ENCODE data around the gene NPPB. TPM values are rescaled to one million over a fixed set of nuclear protein-coding genes. Genes with fewer than 3 reads are reported as not detected.

Gene NPPB
- total RNA-seq, 8 experiments from 2014 or later: 1.6 to 10.5 (median 2.1) TPM; not detected in 5

- Histone ChIP-seq H3K4me3 (no peak overlapping the region), H3K27ac (no peak overlapping the region), H3K4me1 (replicated peaks in 1 of 2) (no peaks in the 10 kb centered on the region)
- in situ Hi-C loops (cut with MboI; ENCODE audit: low pct_unique_long_range_greater_than_20kb in 2 of 9, low sequenced_read_pairs in 9 of 9, unreplicated experiment in 9 of 9): loop anchor here in 1 of 9 experiments (25.0 kb wide), 1 partner anchor 379 kb away; no protein-coding TSS in a partner anchor
- ATAC-seq (replicated peaks in 6 of 8): no peak
- WGBS, 10 experiments: 82 to 100% (median 86%) methylated on average over 3 to 8 of the region's 8 CpGs; no CpG with 5 or more reads in 5 of the 10 experiments
Observed at GRCh38 chr1:11833497-11833896, 25.2 kb downstream of the NPPB start.

GRCh38 chr1:11831945-11832725 lies 26.6 kb downstream of the NPPB start:
- 80 to 100% (median 92%) methylated on average over 1 to 9 of the region's 9 CpGs; no CpG with 5 or more reads in 1 of the 10 experiments for WGBS, 10 experiments
- in situ Hi-C loops (cut with MboI; ENCODE audit: low pct_unique_long_range_greater_than_20kb in 2 of 9, low sequenced_read_pairs in 9 of 9, unreplicated experiment in 9 of 9): loop anchor here in 1 of 9 experiments (25.0 kb wide), 1 partner anchor 380 kb away; no protein-coding TSS in a partner anchor
- no peaks in the 10 kb centered on the region for H3K4me1 ChIP-seq (replicated peaks in 1 of 2)

GRCh38 chr1:11828511-11828910 lies 30.2 kb downstream of the NPPB start:
- H3K4me1 ChIP-seq (replicated peaks in 1 of 2): no peaks in the 10 kb centered on the region
- in situ Hi-C loops (cut with MboI; ENCODE audit: low pct_unique_long_range_greater_than_20kb in 2 of 9, low sequenced_read_pairs in 9 of 9, unreplicated experiment in 9 of 9): loop anchor here in 1 of 9 experiments (25.0 kb wide), 1 partner anchor 384 kb away; no protein-coding TSS in a partner anchor
- no peak overlapping the region for H3K4me3 ChIP-seq
- WGBS, 10 experiments: 88 to 100% (median 92%) methylated on average over 2 to 19 of the region's 19 CpGs; no CpG with 5 or more reads in 3 of the 10 experiments
- H3K27ac ChIP-seq: no peak overlapping the region
- peak in 1 of 8 experiments; percentile 14 for ATAC-seq (replicated peaks in 6 of 8)

More at GRCh38 chr1:11831945-11832725, 26.6 kb downstream of the NPPB start:
- no peak overlapping the region for H3K4me3 ChIP-seq
- ATAC-seq (replicated peaks in 6 of 8): no peak
- H3K27ac ChIP-seq: no peak overlapping the region

- no peak overlapping the region for H3K27ac ChIP-seq
- no peaks in the 10 kb centered on the region for H3K4me1 ChIP-seq (replicated peaks in 1 of 2)
- 69 to 100% (median 99%) methylated on average over 1 to 9 of the region's 9 CpGs; no CpG with 5 or more reads in 2 of the 10 experiments for WGBS, 10 experiments
- no peak for ATAC-seq (replicated peaks in 6 of 8)
- in situ Hi-C loops (cut with MboI; ENCODE audit: low pct_unique_long_range_greater_than_20kb in 2 of 9, low sequenced_read_pairs in 9 of 9, unreplicated experiment in 9 of 9): loop anchor here in 1 of 9 experiments (25.0 kb wide), 1 partner anchor 385 kb away; no protein-coding TSS in a partner anchor
- H3K4me3 ChIP-seq: no peak overlapping the region
Observed at GRCh38 chr1:11826946-11827345, 31.8 kb downstream of the NPPB start.

- ATAC-seq (replicated peaks in 6 of 8): no peak
- Histone ChIP-seq H3K4me1 (replicated peaks in 1 of 2) (no peaks in the 10 kb centered on the region), H3K4me3 (no peak overlapping the region), H3K27ac (no peak overlapping the region)
- 67 to 100% (median 90%) methylated on average over 1 to 7 of the region's 7 CpGs; no CpG with 5 or more reads in 2 of the 10 experiments for WGBS, 10 experiments
- in situ Hi-C loops (cut with MboI; ENCODE audit: low pct_unique_long_range_greater_than_20kb in 2 of 9, low sequenced_read_pairs in 9 of 9, unreplicated experiment in 9 of 9): loop anchor here in 1 of 9 experiments (25.0 kb wide), 1 partner anchor 387 kb away; no protein-coding TSS in a partner anchor
Observed at GRCh38 chr1:11825131-11825530, 33.6 kb downstream of the NPPB start.

GRCh38 chr1:11823366-11824137 lies 35.2 kb downstream of the NPPB start:
- Histone ChIP-seq H3K27ac (no peak overlapping the region), H3K4me1 (replicated peaks in 1 of 2) (no peaks in the 10 kb centered on the region), H3K4me3 (no peak overlapping the region)
- WGBS, 10 experiments: 80 to 100% (median 95%) methylated on average over 1 to 17 of the region's 17 CpGs; no CpG with 5 or more reads in 2 of the 10 experiments
- ATAC-seq (replicated peaks in 6 of 8): peak in 1 of 8 experiments; percentile 7
- in situ Hi-C loops (cut with MboI; ENCODE audit: low pct_unique_long_range_greater_than_20kb in 2 of 9, low sequenced_read_pairs in 9 of 9, unreplicated experiment in 9 of 9): no loop called here

- H3K4me3 ChIP-seq: no peak overlapping the region
- ATAC-seq (replicated peaks in 6 of 8): no peak
- no peak overlapping the region for H3K27ac ChIP-seq
- H3K4me1 ChIP-seq (replicated peaks in 1 of 2): no peaks in the 10 kb centered on the region
- 20 to 100% (median 84%) methylated on average over 1 to 3 of the region's 3 CpGs; no CpG with 5 or more reads in 2 of the 10 experiments for WGBS, 10 experiments
- in situ Hi-C loops (cut with MboI; ENCODE audit: low pct_unique_long_range_greater_than_20kb in 2 of 9, low sequenced_read_pairs in 9 of 9, unreplicated experiment in 9 of 9): no loop called here
Observed at GRCh38 chr1:11822091-11822490, 36.7 kb downstream of the NPPB start.

- WGBS, 10 experiments: 91 to 100% (median 96%) methylated on average over 1 to 12 of the region's 12 CpGs
- peaks cover 0 to 2% of the 10 kb centered on the region in 2 donors for H3K4me1 ChIP-seq (replicated peaks in 1 of 2)
- no peak overlapping the region for H3K4me3 ChIP-seq
- no peak for ATAC-seq (replicated peaks in 6 of 8)
- no peak overlapping the region for H3K27ac ChIP-seq
- in situ Hi-C loops (cut with MboI; ENCODE audit: low pct_unique_long_range_greater_than_20kb in 2 of 9, low sequenced_read_pairs in 9 of 9, unreplicated experiment in 9 of 9): no loop called here
Observed at GRCh38 chr1:11817192-11817591, 41.6 kb downstream of the NPPB start.

GRCh38 chr1:11813021-11813420 lies 45.7 kb downstream of the NPPB start:
- no peak for ATAC-seq (replicated peaks in 6 of 8)
- Histone ChIP-seq H3K4me3 (no peak overlapping the region), H3K27ac (no peak overlapping the region), H3K4me1 (replicated peaks in 1 of 2) (peaks cover 0 to 12% of the 10 kb centered on the region in 2 donors)
- WGBS, 10 experiments: 74 to 100% (median 94%) methylated on average over 1 to 5 of the region's 5 CpGs
- in situ Hi-C loops (cut with MboI; ENCODE audit: low pct_unique_long_range_greater_than_20kb in 2 of 9, low sequenced_read_pairs in 9 of 9, unreplicated experiment in 9 of 9): no loop called here

Other genes with a start within 250 kb of the NPPB start
- 1 to 10 TPM in 7 of 8 experiments, under 1 TPM in 1; 0.42 to 7.6 (median 2.1) TPM for gene FBXO2, start 204.5 kb downstream of the NPPB start, total RNA-seq
- 10 to 100 TPM; 10.2 to 44.4 (median 29.0) TPM for gene FBXO44, start 204.1 kb downstream of the NPPB start, total RNA-seq
- gene FBXO6, start 194.7 kb downstream of the NPPB start, total RNA-seq: 1 to 10 TPM; 1.0 to 6.0 (median 3.1) TPM
- gene MAD2L2, start 177.8 kb downstream of the NPPB start, total RNA-seq: 100 to 1,000 TPM in 4 of 8 experiments, 10 to 100 TPM in 4; 22.2 to 164 (median 107) TPM
- 100 to 1,000 TPM in 1 of 8 experiments, 10 to 100 TPM in 4, under 1 TPM in 2, not detected in 1; 0.10 to 100 (median 78.0) TPM for gene DRAXIN, start 167.2 kb downstream of the NPPB start, total RNA-seq
- gene AGTRAP, start 122.8 kb downstream of the NPPB start, total RNA-seq: 10 to 100 TPM; 12.5 to 55.9 (median 32.3) TPM
- gene C1orf167, start 96.8 kb downstream of the NPPB start, total RNA-seq: 1 to 10 TPM in 1 of 8 experiments, under 1 TPM in 5, not detected in 2; 0.11 to 1.9 (median 0.35) TPM
- gene MTHFR, start 53.0 kb downstream of the NPPB start, total RNA-seq: 10 to 100 TPM; 20.7 to 43.8 (median 31.3) TPM
- gene CLCN6, start 52.8 kb downstream of the NPPB start, total RNA-seq: 10 to 100 TPM in 7 of 8 experiments, 1 to 10 TPM in 1; 9.6 to 61.4 (median 27.0) TPM
- 1 to 10 TPM in 1 of 8 experiments, under 1 TPM in 3, not detected in 4; 0.85 to 1.5 (median 0.90) TPM for gene NPPA, start 11.2 kb downstream of the NPPB start, total RNA-seq
- gene KIAA2013, start 67.5 kb upstream of the NPPB start, total RNA-seq: 10 to 100 TPM; 27.4 to 43.4 (median 32.4) TPM
- gene PLOD1, start 75.8 kb upstream of the NPPB start, total RNA-seq: 100 to 1,000 TPM in 3 of 8 experiments, 10 to 100 TPM in 5; 24.0 to 136 (median 66.7) TPM
- 100 to 1,000 TPM in 1 of 8 experiments, 10 to 100 TPM in 7; 68.9 to 109 (median 75.3) TPM for gene MFN2, start 121.5 kb upstream of the NPPB start, total RNA-seq
- 10 to 100 TPM; 24.3 to 56.1 (median 36.3) TPM for gene MIIP, start 160.6 kb upstream of the NPPB start, total RNA-seq
- 10 to 100 TPM in 2 of 8 experiments, 1 to 10 TPM in 1, under 1 TPM in 5; 0.31 to 16.0 (median 0.46) TPM for gene TNFRSF8, start 204.4 kb upstream of the NPPB start, total RNA-seq